GM12892 (cell line): Measurements from ENCODE around the gene NPHP4.

Experiments used
- DNase-seq: peaks from one replicate; pipeline ENCODE4 v3.0.0; 2011; ENCODE audit not compliant: insufficient read length
- FAIRE-seq: peaks from 2 replicates; lab custom pipeline; 2011; peaks lifted over from hg19 to GRCh38; lab: Jason Lieb, UNC
- POLR2A ChIP-seq: IDR thresholded peaks from 2 replicates; pipeline ENCODE4 v1.6.1; 2011; ENCODE audit warnings: low read depth, low read length, control low read depth
- POLR2AphosphoS5 ChIP-seq: IDR thresholded peaks from 2 replicates; pipeline ENCODE4 v1.6.1; 2011; ENCODE audit warnings: low read depth, low read length, control low read depth
- TAF1 ChIP-seq: IDR thresholded peaks from 2 replicates; pipeline ENCODE4 v1.6.1; 2011; ENCODE audit warnings: low read depth, mild to moderate bottlenecking, control low read depth, low read length, borderline replicate concordance

Gene NPHP4

GRCh38 chr1:5980314-5981008, 11.8 kb downstream of the NPHP4 start:
- DNase-seq, result no peak
- no peak for TF ChIP-seq POLR2AphosphoS5
- TF ChIP-seq POLR2A, result no peak
- TF ChIP-seq TAF1, result no peak
- no peak for FAIRE-seq

GRCh38 chr1:5979536-5980313, 12.5 kb downstream of the NPHP4 start:
- DNase-seq, result no peak
- no peak for TF ChIP-seq POLR2AphosphoS5
- no peak for TF ChIP-seq POLR2A
- no peak for TF ChIP-seq TAF1
- FAIRE-seq, result no peak

- DNase-seq (no peak), FAIRE-seq (no peak)
- TF ChIP-seq POLR2A, result no peak
- no peak for TF ChIP-seq POLR2AphosphoS5
- TF ChIP-seq TAF1, result no peak
Observed at GRCh38 chr1:5978452-5978851, 13.8 kb downstream of the NPHP4 start.

DNA sequence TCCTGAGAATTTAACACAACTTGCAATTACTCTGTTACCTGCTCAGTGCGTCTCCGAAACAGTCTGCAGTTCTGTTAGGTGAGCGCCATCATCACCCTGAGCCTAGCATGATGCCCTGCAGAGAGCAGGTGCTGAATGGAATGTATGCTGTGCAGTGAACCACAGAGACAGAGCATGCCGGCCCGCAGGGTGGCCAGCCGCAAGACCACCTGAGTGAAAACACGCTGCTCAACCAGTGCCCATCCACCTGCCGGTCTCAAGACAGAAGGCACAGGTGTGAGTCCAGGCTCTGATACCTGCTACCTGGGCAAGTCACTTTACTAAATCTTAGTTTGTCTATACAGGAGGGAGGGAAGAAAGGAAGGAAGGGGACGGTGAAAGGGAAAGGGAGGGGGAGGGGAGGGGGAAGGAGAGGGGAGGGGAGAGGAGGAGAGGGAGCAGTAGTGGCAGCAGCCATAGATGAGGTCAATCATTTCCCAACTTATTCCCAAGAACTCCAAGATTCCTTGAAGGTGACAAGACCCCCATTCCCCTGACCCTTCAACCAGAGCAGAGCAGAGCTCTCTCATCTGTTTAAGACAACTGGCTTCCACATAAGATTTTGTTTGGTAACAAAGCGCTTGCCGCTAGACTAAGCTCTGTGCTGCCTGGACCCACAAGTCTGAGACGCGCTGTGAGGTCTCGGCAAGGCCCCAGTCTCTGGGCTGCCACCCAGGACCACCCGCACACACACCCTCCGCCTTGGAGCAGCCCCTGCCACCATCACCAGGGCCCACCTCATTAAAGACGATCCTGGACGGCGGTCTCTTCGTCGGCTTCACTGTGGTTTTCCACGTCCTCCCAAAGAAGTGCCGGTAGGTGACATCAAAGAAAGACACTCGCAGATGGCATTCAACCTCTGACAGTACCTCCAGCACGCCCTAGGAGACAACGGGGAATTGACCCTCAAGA, 14.5 kb downstream of the NPHP4 start:
- no peak for TF ChIP-seq POLR2AphosphoS5
- TF ChIP-seq POLR2A, result no peak
- no peak for TF ChIP-seq TAF1
- DNase-seq (no peak), FAIRE-seq (no peak)

GRCh38 chr1:5976726-5977493, 15.3 kb downstream of the NPHP4 start:
- FAIRE-seq, result no peak
- TF ChIP-seq POLR2A (no peak), POLR2AphosphoS5 (no peak), TAF1 (no peak)

DNA sequence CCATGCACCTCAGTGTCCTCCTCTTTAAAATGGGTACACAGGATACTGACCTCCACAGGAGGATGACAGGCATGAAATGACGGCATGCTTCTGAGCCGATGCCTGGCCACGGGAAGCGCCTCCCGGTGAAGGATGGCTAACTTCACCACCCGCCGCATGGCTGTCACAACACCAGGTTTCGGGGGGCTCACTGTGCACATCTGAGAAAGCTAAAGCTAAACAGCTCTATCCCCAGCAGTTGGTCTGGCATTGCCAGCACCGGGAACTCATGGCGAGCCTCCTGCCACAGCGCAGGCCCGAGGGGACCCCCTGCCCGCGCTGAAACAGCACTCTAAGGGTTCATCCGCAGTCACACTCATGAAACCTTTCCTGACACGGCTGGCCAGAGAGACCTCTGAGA, 16.0 kb downstream of the NPHP4 start:
- DNase-seq (no peak), FAIRE-seq (no peak)
- TF ChIP-seq POLR2A, result no peak
- no peak for TF ChIP-seq TAF1
- TF ChIP-seq POLR2AphosphoS5, result no peak

More at GRCh38 chr1:5976726-5977493, 15.3 kb downstream of the NPHP4 start:
- DNase-seq, result no peak

GRCh38 chr1:5975133-5975880, 16.9 kb downstream of the NPHP4 start:
- TF ChIP-seq POLR2AphosphoS5, result no peak
- TF ChIP-seq TAF1, result no peak
- no peak for TF ChIP-seq POLR2A
- DNase-seq (no peak), FAIRE-seq (no peak)

GRCh38 chr1:5974631-5975030, 17.6 kb downstream of the NPHP4 start:
- FAIRE-seq (no peak), DNase-seq (no peak)
- no peak for TF ChIP-seq POLR2AphosphoS5
- no peak for TF ChIP-seq POLR2A
- TF ChIP-seq TAF1, result no peak

- FAIRE-seq (no peak), DNase-seq (no peak)
- TF ChIP-seq POLR2AphosphoS5 (no peak), TAF1 (no peak), POLR2A (no peak)
Observed at GRCh38 chr1:5973771-5974170, 18.5 kb downstream of the NPHP4 start.

GRCh38 chr1:5972198-5972520, 20.1 kb downstream of the NPHP4 start:
- TF ChIP-seq TAF1 (no peak), POLR2AphosphoS5 (no peak), POLR2A (no peak)
- no peak for DNase-seq
- no peak for FAIRE-seq

- no peak for TF ChIP-seq POLR2A
- TF ChIP-seq POLR2AphosphoS5, result no peak
- no peak for TF ChIP-seq TAF1
- FAIRE-seq, result no peak
- no peak for DNase-seq
Observed at GRCh38 chr1:5971471-5972197, 20.6 kb downstream of the NPHP4 start.
